Measurements from ENCODE around the gene MAD1L1.
"Not testable (repeated sequence)": the region's sequence is repeated elsewhere in the genome, so short reads cannot be mapped to it uniquely, and the experiment has no call there.

MAD1L1 gene

GRCh38 chr7:2173189-2173827, 59.4 kb downstream of the MAD1L1 start:
- no peak for DNase-seq (ENCODE audit: low read depth)

DNA sequence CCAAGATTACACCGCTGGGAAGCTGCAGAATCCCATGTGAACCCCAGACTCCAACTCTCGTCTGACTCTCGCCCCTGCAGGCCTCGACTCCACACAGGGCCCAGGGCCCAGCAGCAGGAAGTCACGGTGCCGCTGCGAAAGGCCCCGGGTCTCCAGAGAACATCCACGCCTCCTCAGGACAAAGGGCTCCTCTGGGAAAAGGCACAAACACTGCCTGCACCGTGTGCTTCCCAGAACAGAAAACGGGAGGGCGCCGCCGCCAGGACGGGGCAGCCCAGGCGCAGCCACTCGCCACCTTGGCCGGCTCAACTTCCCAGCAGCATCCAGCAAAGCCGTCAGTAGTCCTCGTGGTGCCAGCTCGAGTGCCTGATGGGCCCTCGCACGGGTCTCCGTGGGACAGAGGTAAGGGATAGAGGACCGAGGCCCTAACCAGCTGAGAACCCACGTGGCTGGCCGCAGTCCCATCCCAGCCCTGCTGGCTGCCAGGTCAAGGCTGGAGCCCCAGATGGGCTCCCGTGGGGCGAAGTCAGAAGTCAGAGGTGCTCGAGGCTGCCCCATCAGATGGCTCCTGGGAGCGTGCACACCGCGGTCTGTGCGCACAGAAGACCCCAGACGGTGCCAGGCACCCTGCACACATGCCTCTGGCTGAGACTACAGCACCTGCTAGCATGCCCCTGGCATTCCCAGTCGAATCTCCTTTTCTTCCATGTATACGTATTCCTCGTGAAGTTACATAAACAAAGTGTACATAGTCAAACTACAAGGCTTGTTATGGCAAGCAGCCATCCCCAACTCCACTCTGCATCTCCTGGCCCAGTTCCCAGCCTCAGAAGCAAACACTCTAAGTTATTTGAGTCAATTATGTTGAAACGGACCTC, 60.2 kb downstream of the MAD1L1 start:
- no peak for DNase-seq (ENCODE audit: low read depth)

GRCh38 chr7:2171855-2172254, 60.9 kb downstream of the MAD1L1 start:
- DNase-seq (ENCODE audit: low read depth), result no peak

DNA sequence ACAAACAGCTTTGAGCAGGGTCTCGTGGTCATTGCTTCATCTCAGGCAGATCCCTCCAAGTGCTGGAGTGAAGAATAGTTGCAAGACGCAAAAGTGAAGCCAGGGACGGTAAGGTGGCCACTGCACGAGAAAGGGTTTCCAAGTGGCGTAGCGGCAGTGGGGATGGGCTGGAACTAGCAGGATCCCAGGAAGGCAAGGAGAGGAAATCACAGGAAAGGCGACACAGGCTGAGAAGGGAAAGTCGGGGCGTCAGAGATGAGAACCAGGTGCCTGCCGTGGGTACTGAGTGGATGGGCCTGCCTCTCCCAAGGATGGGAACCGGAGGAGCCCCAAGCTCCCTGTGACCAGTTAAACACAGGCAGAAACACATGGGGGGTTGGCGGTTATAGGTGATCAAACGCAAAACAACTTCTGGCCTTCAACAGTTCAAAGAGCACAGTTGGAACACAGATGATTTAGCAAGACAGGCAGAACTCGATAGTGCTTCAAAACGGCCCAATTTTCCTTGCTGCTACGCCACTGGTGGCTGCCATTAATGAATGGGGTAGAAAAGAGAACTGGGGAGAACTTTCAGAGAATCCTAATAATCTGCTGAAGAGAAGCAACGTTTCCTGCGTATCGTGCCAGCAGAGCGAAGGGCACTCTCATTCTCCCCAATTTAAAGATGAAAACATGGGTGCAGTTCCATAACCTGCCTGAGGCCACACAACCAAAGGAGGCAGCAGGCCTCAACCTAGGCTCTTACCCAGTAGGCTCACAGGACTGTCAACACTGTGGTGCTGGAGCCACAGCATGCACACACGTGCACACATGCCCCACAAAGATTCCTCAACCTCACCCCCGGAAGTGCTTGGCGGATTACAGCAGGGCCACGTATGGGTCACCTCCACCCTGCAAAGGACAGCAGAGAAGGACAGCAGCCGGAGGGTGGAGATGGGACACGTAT, 61.9 kb downstream of the MAD1L1 start:
- no peak for DNase-seq (ENCODE audit: low read depth)

DNA sequence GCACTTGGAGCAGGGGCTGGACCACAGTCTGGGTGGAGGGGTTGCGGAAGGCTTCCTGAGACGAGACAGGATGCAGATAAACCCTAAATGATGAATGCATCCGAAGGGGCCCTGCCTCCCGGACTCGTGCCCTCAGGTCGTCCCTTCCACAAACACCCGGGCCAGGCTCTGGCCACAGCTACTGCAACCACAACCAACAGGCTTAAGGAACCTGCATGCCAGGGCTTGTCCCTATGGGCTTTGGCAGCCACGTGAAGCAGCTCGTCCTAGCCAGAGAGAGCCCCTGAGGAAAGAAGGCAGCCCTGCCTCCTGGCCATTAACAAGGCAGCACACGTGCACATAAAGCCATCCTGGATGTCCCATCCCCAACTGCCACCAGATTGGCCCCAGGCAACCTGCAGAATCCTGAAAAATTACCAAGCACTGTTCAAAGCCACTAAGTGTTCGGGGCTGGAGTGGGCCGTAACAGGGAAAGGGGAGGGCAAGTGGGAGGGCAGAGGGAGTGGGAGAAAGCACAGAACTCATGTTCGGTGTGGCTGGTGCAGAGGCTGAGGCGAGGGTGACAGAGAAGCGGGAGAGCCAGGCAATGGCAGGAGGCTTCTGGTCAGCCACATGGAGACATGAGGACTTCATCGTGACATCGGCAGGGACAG, 62.7 kb downstream of the MAD1L1 start:
- DNase-seq (ENCODE audit: low read depth), result no peak

GRCh38 chr7:2168615-2169311, 64.0 kb downstream of the MAD1L1 start:
- DNase-seq (ENCODE audit: low read depth), result no peak

DNA sequence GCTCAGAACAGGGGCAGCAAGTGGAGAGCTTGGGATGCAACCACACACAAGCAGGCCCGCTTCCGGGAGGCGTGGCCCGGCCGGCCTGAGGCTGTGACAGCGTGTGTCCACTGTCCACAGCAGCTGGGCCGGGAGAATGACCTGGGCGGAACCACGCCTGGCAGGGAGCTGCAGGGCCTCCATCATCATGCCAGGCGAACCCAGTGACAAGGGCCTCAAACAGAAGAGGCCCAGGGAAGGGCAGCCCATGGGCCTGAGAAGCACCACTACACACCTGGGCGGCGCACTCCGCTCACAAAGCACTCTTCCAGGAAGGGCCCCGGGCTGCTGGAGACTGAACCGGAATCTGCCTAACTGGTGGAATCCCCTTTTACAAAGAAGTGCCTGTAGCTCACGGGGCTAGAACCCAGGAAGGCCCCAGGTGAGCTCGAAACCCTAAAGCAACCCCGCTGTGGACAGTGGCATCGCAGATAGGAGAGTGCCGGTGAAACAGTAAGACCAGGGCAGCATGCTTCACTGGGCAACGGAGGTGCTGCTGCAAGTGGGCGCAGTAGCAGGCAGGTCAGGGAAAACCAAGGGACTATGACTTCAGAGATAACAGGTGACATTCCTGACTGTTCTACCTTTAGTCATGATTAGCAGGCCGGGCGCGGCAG, 66.0 kb downstream of the MAD1L1 start:
- no peak for DNase-seq (ENCODE audit: low read depth)

DNA sequence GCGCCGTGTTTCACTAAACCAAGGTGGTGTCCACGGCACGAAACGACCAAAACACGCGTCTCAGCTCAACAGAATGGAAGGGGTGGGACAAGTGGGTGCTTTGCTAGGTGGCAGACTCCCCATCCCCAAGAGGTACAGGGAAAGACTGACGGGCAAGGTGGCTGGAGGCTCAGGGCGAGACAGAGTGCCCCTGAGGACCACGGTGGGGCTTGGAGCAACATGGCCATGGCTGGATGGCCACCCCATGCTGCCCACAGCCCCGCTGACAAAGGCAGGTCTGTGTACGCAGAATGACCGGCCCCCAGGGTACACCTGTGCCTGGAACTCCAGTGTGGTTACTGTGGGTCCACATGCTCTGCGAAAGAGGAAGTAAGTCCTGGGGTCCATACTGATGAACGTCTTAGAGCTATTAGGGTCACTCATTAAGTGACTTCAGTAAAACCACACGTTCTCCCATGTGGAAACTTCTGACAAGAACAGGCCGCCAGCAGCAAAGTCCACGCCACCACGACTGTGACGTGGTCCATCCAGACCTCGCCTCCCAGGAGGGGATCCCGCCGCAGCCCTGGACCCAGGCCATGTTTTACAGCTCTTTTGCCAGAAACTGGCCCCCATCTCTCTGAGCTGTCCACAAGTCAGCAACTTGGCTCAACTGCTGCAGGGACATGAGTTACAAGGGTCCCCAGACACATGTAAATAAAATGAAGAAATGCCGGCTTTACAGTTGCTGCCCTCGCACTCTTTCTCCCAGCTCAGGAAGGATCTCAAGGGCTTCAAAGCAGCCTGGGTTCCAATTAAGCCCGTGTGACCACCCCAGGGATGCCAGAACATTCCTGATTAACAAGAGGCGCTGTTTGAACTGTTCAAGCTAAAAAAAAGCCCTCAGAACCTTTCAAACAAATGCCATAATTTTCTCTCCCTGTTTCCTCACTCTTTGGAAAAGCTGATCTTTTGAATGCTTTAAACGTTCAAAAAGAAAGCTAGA, 66.8 kb downstream of the MAD1L1 start:
- DNase-seq (ENCODE audit: low read depth), result no peak

DNA sequence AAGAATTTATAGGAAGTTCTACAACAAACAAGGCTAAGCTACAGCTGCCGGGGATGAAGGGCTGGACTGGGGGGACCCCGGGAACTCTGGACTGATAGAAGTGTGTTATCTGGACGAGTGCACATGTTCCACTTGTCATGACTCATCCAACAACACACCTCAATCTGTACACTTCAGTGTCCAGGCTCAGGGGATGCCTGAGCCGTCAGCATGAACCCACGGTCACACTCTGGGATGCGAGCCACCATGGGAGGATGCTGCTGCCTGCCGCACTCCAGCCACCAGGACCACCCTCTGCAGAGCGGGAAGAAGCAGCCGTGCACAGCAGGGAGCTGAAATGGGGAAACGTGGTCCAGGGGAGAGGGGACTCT, 67.5 kb downstream of the MAD1L1 start:
- DNase-seq (ENCODE audit: low read depth), result no peak

- DNase-seq (ENCODE audit: low read depth), result no peak
These were observed 68.1 kb downstream of the MAD1L1 start for GRCh38 chr7:2164646-2165045.

DNA sequence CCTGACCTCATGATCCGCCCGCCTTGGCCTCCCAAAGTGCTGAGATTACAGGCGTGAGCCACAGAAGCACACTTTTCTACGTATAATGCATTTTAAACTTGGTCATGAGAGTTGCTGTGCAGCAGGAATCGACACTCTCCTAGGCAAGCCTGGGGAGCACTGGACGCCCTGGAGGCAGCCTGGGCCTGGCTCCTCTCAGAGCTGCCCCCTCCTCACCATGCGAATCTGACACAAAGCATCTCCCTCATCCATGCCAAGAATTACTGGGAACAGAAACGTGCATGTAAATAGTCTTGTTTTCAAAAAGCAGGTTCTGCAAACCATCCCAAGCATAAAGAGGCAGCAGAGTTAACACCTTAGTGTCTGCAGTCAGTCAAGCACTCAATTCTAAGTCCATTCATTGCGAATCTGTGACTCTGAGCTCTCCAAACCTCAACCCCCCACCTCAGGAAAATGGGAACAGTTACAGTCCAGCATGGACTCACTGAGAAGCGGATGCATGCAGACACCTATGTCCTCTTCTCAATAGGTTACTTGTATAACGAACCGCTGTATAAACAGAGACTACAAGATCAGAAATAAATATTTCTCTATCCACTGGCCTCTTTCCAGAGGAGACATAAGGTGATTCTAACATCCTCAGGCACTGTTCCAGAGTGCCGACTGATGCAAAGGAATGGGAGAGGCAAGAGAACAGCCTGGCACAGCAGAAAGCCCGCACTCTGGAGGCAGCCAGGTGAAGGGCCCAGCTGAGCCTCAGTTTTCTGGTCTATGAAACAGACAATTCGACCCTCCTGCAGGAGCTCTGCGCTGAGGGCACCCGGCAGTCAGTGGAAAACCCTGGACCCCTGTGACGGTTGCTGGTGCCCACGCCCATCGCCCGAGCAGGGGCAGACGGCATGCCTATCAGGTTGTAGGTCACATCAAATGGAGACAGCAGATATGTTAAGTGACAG, 68.9 kb downstream of the MAD1L1 start:
- no peak for DNase-seq (ENCODE audit: low read depth)

- DNase-seq (ENCODE audit: low read depth), result no peak
These were observed 69.8 kb downstream of the MAD1L1 start for GRCh38 chr7:2162959-2163358.

DNA sequence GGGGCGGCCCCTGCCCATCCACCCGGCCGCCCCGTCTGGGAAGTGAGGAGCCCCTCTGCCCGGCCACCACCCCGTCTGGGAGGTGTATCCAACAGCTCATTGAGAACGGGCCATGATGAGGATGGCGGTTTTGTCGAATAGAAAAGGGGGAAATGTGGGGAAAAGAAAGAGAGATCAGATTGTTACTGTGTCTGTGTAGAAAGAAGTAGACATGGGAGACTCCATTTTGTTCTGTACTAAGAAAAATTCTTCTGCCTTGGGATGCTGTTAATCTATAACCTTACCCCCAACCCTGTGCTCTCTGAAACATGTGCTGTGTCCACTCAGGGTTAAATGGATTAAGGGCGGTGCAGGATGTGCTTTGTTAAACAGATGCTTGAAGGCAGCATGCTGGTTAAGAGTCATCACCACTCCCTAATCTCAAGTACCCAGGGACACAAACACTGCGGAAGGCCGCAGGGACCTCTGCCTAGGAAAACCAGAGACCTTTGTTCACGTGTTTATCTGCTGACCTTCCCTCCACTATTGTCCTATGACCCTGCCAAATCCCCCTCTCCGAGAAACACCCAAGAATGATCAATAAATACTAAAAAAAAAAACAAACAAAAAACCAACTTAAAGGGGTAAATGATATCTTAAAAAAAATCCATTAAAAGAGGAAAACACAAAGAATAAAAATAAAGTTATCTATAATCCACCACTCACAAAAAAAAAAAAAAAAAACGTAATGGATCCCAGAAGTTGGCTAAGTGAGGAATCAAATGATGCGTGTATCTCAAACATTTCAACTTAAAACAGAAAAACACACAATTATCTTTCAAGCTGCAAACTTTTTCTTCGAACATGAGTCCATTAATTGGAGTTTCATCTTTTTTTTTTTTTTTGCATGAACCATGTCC, 70.5 kb downstream of the MAD1L1 start:
- not testable (repeated sequence) for DNase-seq (ENCODE audit: low read depth)

GRCh38 chr7:2159176-2159520, 73.6 kb downstream of the MAD1L1 start:
- DNase-seq (ENCODE audit: low read depth), result no peak

GRCh38 chr7:2158331-2159175, 74.2 kb downstream of the MAD1L1 start:
- no peak for DNase-seq (ENCODE audit: low read depth)

DNA sequence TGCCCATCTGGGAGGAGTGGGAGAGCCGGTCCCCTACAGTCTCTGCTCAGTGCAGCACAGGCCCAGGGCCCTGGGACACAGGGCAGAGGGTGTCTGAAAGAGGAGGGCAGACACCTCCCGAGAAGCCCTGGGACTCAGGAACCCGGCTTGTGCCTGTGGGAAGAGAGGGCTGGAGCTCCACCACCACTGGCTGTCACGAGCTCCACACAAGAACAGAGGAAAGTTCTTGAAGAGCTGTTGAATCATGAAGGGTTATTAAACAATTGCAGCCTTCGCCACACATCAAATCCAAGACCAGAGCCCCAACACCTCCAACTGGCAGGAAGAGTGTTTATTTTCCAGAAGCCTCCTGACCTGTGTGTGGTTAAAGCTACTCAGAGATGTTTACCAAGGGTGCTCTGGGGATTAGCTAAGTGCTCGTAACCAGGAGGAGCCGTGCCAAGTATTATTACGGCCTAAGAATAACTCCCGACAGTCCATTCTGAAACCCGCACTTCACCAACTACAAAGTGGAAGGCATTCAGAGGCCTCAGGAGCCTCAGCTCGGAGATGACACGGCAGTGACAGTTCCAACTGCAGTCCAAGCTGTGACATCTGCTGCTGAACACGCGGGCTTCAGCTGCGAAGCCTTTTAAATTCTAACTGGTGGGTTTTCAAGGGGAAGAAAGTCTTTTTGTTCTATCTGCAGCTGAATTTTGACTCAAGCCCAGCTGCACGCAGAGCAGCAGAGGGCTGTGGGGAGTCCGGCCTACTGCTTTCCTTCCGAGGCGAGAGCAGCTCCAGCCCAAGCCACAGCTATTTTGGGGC, 75.1 kb downstream of the MAD1L1 start:
- no peak for DNase-seq (ENCODE audit: low read depth)
